Gastroesophageal sphincter (tissue), 3 donors: ENCODE results near the gene TBC1D4.

Experiments
- EP300 ChIP-seq: sonication (generic); formaldehyde crosslinking; IDR thresholded peaks from one replicate; pipeline ENCODE4 v1.6.1; 2017; ENCODE audit warnings: antibody characterized with exemption, mild to moderate bottlenecking
- POLR2A ChIP-seq, 2 donors: fragments of 450-650 bp; IDR thresholded peaks; one replicate each; pipeline ENCODE4 v1.6.1; 2017; ENCODE audit warnings: antibody characterized with exemption in 2 of 2, mild to moderate bottlenecking in 2 of 2, moderate library complexity in 1 of 2
- POLR2AphosphoS5 ChIP-seq: sonication (generic); formaldehyde crosslinking; IDR thresholded peaks from one replicate; pipeline ENCODE4 v1.6.1; 2017; ENCODE audit warnings: antibody characterized with exemption
- TF ChIP-seq, protein P1 (sequence below), 4 experiments: fragments of 200-600 bp in 2 of 4; fragments of 450-650 bp in 2 of 4; sonication (generic) in 1 of 4; IDR thresholded peaks; one replicate each; pipeline ENCODE4 v1.5.1; 2017 to 2019; ENCODE audit warnings: antibody characterized with exemption in 4 of 4, mild to moderate bottlenecking in 2 of 4, moderate library complexity in 2 of 4

DNA sequence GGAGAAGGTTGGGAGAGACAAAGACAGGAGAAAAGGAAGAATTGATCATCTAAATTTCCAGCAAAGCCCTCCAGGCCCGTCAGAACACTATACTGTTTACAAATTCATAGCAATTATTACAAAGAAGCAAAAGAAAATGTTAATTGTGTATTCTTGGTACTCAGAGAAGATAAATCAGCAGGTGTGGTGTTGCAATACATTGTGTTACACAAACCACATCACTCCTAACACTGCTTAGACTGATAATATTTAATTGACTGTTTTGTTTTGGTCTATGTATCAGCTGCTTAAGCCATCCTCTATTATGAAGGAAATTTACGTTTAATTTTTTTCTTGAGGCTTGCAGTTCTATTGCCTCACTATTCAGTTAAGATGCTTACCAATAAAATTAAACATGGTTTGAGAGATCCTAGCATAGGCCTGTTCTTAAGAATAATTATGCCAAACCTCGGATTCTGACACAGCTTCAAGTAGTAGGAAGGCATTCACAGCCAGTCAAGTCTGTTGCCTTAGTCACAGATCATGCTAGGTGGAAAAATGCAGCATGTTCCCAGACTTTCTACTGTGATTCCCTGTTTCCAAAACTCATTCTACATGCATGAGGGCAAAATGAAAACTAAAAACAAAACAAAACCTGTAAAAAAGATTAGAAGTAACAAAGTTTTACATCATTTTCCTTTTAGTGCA lies 129.2 kb downstream of the TBC1D4 start:
- no peak for TF ChIP-seq POLR2AphosphoS5
- no peak for TF ChIP-seq POLR2A (IDR thresholded peaks at IDR 0.05)
- TF ChIP-seq, protein P1, sequence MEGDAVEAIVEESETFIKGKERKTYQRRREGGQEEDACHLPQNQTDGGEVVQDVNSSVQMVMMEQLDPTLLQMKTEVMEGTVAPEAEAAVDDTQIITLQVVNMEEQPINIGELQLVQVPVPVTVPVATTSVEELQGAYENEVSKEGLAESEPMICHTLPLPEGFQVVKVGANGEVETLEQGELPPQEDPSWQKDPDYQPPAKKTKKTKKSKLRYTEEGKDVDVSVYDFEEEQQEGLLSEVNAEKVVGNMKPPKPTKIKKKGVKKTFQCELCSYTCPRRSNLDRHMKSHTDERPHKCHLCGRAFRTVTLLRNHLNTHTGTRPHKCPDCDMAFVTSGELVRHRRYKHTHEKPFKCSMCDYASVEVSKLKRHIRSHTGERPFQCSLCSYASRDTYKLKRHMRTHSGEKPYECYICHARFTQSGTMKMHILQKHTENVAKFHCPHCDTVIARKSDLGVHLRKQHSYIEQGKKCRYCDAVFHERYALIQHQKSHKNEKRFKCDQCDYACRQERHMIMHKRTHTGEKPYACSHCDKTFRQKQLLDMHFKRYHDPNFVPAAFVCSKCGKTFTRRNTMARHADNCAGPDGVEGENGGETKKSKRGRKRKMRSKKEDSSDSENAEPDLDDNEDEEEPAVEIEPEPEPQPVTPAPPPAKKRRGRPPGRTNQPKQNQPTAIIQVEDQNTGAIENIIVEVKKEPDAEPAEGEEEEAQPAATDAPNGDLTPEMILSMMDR (IDR thresholded peaks at IDR 0.05) = no peak
- TF ChIP-seq EP300 = no peak
